Omental fat pad (tissue), 4 donors: ENCODE data around the gene CCDC61. TPM values are rescaled to one million over a fixed set of nuclear protein-coding genes. Genes with fewer than 3 reads are reported as not detected.

Experiments used
- ATAC-seq: fragments of 150-250 bp; one replicate; pipeline ENCODE4 v1.9.1; 2016; ENCODE audit warnings: mild to moderate bottlenecking, moderate library complexity; ENCODE audit not compliant: low FRiP score
- DNase-seq: peaks from one replicate; pipeline ENCODE4 v3.0.0-alpha.2; 2019; ENCODE audit warnings: low spot score
- total RNA-seq, 4 donors: library from RNA; depleted of rRNA; stranded (reverse); fragments of >200 nt; gene quantifications; one replicate each; pipeline ENCODE4 v1.1.0, GENCODE V29; 2016
- TF ChIP-seq, protein P1 (sequence below), 3 donors: fragments of 450-650 bp; IDR thresholded peaks; one replicate each; pipeline ENCODE4 v1.5.1; 2016 to 2017; ENCODE audit warnings: antibody characterized with exemption in 3 of 3, mild to moderate bottlenecking in 3 of 3, moderate library complexity in 2 of 3

CCDC61 gene
- total RNA-seq, 4 donors from 2014 or later, result 3.6 to 10.4 (median 6.1) TPM

DNA sequence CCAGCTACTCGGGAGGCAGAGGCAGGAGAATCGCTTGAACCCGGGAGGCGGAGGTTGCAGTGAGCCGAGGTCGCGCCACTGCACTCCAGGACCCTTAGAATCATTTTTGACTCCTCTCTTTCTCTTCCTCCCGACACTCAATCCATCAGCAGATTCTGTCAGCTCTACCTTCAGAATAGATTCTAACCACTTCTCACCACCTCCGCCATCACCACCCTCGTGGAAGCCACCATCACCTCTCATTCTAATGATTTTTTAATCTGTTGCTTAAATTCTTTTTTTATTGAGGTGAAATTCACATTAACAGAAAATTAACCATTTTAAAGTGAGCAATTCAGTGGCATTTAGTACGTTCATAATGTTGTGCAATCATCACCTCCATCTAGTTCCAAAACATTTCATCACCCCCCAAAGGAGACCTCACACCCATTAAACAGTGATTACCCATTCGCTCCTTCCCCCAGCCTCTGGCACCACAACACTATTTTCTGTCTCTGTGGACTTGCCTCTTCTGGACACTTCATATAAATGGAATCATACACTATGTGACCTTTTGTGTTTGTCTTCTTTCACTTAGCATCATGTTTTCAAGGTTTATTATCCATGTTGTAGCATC lies 5.0 kb upstream of the CCDC61 start:
- no peak for ATAC-seq
- TF ChIP-seq, protein P1, sequence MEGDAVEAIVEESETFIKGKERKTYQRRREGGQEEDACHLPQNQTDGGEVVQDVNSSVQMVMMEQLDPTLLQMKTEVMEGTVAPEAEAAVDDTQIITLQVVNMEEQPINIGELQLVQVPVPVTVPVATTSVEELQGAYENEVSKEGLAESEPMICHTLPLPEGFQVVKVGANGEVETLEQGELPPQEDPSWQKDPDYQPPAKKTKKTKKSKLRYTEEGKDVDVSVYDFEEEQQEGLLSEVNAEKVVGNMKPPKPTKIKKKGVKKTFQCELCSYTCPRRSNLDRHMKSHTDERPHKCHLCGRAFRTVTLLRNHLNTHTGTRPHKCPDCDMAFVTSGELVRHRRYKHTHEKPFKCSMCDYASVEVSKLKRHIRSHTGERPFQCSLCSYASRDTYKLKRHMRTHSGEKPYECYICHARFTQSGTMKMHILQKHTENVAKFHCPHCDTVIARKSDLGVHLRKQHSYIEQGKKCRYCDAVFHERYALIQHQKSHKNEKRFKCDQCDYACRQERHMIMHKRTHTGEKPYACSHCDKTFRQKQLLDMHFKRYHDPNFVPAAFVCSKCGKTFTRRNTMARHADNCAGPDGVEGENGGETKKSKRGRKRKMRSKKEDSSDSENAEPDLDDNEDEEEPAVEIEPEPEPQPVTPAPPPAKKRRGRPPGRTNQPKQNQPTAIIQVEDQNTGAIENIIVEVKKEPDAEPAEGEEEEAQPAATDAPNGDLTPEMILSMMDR (IDR thresholded peaks at IDR 0.05), result no peak
- no peak for DNase-seq

DNA sequence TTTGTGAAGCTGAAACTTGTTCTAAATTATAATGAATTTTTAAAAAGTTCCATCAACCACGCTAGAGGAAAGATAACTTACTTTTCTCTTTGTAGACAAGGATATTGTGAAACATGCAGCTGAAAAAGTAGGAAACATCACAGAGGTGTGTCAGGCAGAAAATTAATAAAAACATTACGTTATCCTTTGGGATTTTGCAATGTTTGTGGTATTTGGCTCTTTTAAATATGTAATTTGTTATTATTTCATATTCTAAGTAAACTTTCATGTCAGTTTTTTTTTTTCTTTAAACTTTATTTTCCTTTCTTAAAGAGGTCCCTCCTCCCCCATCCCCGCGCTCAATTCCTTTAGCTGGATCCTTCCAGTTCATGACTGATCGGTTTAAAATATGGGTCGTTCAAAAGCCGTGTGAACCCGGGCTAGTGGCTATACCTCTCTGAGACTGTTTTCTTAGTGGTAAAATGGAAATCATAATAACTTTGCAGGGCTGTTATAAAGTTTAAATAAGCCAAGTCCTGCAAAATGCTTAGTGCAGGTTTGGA lies 740 bp upstream of the CCDC61 start:
- TF ChIP-seq, protein P1 (IDR thresholded peaks at IDR 0.05), result no peak
- peak; percentile 2 for ATAC-seq
- no peak for DNase-seq

DNA sequence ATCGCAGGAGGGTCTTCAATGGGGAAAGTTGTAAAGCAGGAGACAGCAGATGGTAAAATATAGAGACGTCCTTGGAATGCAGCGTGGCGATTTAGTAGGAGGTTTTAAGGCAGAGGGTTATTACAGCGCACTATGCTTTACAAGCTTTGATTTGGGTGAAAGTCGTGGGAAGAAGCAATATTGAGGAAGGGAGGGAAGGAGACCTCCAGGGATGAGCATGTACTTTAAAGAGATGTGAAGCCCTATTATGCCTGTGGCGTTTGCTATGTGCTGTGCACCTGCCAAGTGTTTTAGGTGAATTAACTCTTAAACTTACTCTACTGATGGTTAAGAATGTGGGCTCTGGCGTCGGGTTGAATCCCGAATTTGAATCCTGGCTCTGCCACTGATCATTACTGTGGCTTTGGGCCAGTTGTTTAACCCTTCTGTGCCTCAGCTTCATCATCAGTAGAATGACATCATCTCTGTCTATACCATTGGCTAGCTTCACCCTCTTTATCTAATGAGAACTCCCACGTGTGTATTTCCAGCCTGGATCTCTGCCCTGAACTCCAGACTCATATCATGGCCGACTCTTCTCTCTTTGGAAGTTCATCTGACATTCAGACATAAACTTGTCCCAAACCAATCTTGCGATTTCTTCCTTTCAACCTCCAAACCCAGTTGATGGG lies 583 bp downstream of the CCDC61 start:
- DNase-seq (no peak), ATAC-seq (no peak)
- TF ChIP-seq, protein P1 (IDR thresholded peaks at IDR 0.05), result no peak

DNA sequence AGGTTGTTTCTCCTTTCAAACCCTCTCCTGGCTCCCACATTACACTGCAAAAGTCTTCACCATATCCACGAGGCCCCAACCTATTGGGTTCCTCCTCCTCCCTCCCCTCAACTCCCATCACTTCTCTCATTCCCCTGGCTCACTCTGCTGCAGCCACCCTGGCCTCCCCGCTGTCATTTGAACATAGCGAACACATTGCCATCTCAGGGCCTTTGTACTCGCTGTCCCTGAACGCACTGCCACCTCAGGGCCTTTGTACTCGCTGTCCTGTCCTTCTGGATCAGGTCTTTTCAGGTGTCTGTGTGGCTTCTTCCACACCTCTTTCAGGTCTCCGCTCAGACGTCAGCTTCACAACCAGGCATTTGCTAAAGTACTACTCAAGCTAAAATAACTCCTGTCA lies 1.7 kb downstream of the CCDC61 start:
- DNase-seq (no peak), ATAC-seq (no peak)
- TF ChIP-seq, protein P1 (IDR thresholded peaks at IDR 0.05), result no peak

DNA sequence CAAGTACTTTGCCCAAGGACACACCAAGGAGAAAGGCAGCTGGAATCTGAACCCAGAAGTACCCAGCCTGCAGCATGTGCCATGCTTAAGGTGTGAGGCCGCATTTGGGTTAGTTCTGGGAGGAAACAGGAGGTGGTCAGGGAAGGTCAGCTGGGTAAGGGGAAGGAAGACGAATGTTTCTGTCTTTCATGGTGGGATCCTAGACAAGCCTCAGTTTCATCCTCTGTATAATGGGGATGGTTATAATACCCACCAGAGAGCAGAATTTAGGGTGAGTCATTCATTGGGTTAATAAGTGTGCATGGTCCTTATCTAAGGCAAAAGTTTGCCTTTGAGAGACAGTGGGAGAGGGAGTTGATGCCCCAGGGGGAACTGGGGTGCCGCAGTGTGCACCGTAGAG lies 3.6 kb downstream of the CCDC61 start:
- TF ChIP-seq, protein P1 (IDR thresholded peaks at IDR 0.05), result no peak
- no peak for DNase-seq
- no peak for ATAC-seq

DNA sequence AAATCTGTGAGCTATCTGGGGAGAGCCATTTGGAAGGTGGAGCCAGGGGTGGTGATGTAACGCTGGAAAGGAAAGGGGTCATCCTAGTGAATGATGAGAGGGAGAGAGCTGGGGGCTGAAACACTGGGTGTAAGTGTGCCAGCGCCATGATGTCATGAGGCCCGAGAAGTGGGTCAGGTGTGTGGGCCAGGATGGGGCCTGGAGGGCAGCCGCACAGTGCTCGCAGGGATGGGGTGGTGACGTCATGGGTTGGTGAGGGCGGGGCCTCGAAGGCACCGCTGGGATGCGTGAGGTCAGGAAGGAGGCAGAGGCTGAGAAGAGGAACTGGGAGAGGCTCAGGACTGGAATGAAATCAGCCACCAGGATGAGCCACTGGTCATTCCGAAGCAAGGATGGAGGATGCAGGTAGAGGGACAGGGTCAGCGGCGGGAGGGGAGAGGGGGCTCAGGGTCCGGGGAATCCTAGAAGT lies 4.4 kb downstream of the CCDC61 start:
- ATAC-seq, result peak; percentile 14
- DNase-seq, result no peak
- TF ChIP-seq, protein P1 (IDR thresholded peaks at IDR 0.05), result no peak
